ENCODE data around the gene CERS1. TPM values are rescaled to one million over a fixed set of nuclear protein-coding genes. Genes with fewer than 3 reads are reported as not detected.

Gene CERS1
- total and polyA plus RNA-seq, 3 donors from 2014 or later: 43.0 to 73.2 (median 64.5) TPM

- Histone ChIP-seq H3K36me3 (ENCODE audit: low read depth, missing control alignments) (no peaks in the 10 kb centered on the region), H3K27ac (no peak overlapping the region), H3K4me3 (no peak overlapping the region), H3K4me1 (peaks cover 13% of the 10 kb centered on the region), H3K27me3 (no peaks in the 10 kb centered on the region), H3K9me3 (no peaks in the 10 kb centered on the region)
- 81 to 85% methylated on average over 7 to 19 of the region's 20 CpGs for WGBS, 2 donors
- intact Hi-C loops (cut with DNase I; ENCODE audit: low total_unique reads): no loop called here
- no peak for TF ChIP-seq CTCF (IDR thresholded peaks at IDR 0.05)
- TF ChIP-seq POLR2A (IDR thresholded peaks at IDR 0.05): no peak
- no peak for DNase-seq
Observed at GRCh38 chr19:18899624-18900560, 3.9 kb upstream of the CERS1 start.

GRCh38 chr19:18898607-18899408, 2.9 kb upstream of the CERS1 start:
- Histone ChIP-seq H3K4me3 (no peak overlapping the region), H3K9me3 (no peaks in the 10 kb centered on the region), H3K4me1 (peaks cover 21% of the 10 kb centered on the region), H3K27ac (peak overlapping the region in 1 of 2 donors; percentile 56), H3K27me3 (no peaks in the 10 kb centered on the region), H3K36me3 (ENCODE audit: low read depth, missing control alignments) (no peaks in the 10 kb centered on the region)
- TF ChIP-seq CTCF (IDR thresholded peaks at IDR 0.05): no peak
- no peak for TF ChIP-seq POLR2A (IDR thresholded peaks at IDR 0.05)
- intact Hi-C loops (cut with DNase I; ENCODE audit: low total_unique reads): no loop called here
- no peak for DNase-seq
- 69 to 76% methylated on average over 16 to 18 of the region's 18 CpGs for WGBS, 2 donors

- Histone ChIP-seq H3K27me3 (no peaks in the 10 kb centered on the region), H3K4me1 (peaks cover 21% of the 10 kb centered on the region), H3K36me3 (ENCODE audit: low read depth, missing control alignments) (no peaks in the 10 kb centered on the region), H3K9me3 (no peaks in the 10 kb centered on the region), H3K27ac (peak overlapping the region in 1 of 2 donors; percentile 56), H3K4me3 (no peak overlapping the region)
- WGBS, 2 donors: 52 to 62% methylated on average over 5 to 16 of the region's 18 CpGs
- no peak for DNase-seq
- no peak for TF ChIP-seq POLR2A (IDR thresholded peaks at IDR 0.05)
- no peak for TF ChIP-seq CTCF (IDR thresholded peaks at IDR 0.05)
- intact Hi-C loops (cut with DNase I; ENCODE audit: low total_unique reads): no loop called here
Observed at GRCh38 chr19:18898081-18898606, 2.2 kb upstream of the CERS1 start.

- TF ChIP-seq POLR2A (IDR thresholded peaks at IDR 0.05) (no peak), CTCF (IDR thresholded peaks at IDR 0.05) (no peak)
- WGBS, 2 donors: 89 to 92% methylated on average over 18 to 25 of the region's 25 CpGs
- no peak for DNase-seq
- Histone ChIP-seq H3K36me3 (ENCODE audit: low read depth, missing control alignments) (no peaks in the 10 kb centered on the region), H3K4me3 (no peak overlapping the region), H3K9me3 (no peaks in the 10 kb centered on the region), H3K4me1 (peaks cover 21% of the 10 kb centered on the region), H3K27me3 (no peaks in the 10 kb centered on the region), H3K27ac (no peak overlapping the region)
- intact Hi-C loops (cut with DNase I; ENCODE audit: low total_unique reads): no loop called here
Observed at GRCh38 chr19:18897094-18898029, 1.4 kb upstream of the CERS1 start.

All from testis (tissue), 3 donors.